Activated T-cell treated with anti-CD3 and anti-CD28 coated beads, Interleukin-2, amount 50 U/mL, for 72 hours (primary cell): ENCODE results near the gene SELENOO. TPM values are rescaled to one million over a fixed set of nuclear protein-coding genes. Genes with fewer than 3 reads are reported as not detected.

Experiments
- ATAC-seq, 2 donors: fragments of 150-1000 bp; cut with Tn5 transposase; replicated peaks in 1 of 2; 2 replicates each; pipeline ENCODE4 v1.10.0; 2021; ENCODE audit warnings: moderate library complexity in 2 of 2, mild to moderate bottlenecking in 1 of 2
- DNase-seq, 2 donors: peaks; one replicate each; pipeline ENCODE4 v3.0.0; 2021 to 2022; ENCODE audit warnings: mixed read lengths in 1 of 2
- H3K27ac Mint-ChIP-seq: one replicate; pipeline ENCODE4 v1.8.0; 2022; ENCODE audit warnings: mild to moderate bottlenecking, moderate library complexity, mixed read lengths
- H3K27me3 Mint-ChIP-seq: one replicate; pipeline ENCODE4 v1.8.0; 2022; ENCODE audit warnings: low read depth, mixed read lengths
- H3K36me3 Mint-ChIP-seq, 2 donors: one replicate each; pipeline ENCODE4 v1.8.0; 2022; ENCODE audit warnings: mixed read lengths in 2 of 2, mild to moderate bottlenecking in 1 of 2; ENCODE audit not compliant: insufficient read depth in 2 of 2
- H3K4me1 Mint-ChIP-seq: one replicate; pipeline ENCODE4 v1.8.0; 2022; ENCODE audit warnings: low read depth, mixed read lengths
- H3K4me3 Mint-ChIP-seq, 2 donors: one replicate each; pipeline ENCODE4 v1.8.0; 2022; ENCODE audit warnings: mild to moderate bottlenecking in 2 of 2, mixed read lengths in 2 of 2, moderate library complexity in 2 of 2
- H3K9me3 Mint-ChIP-seq, 2 donors: one replicate each; pipeline ENCODE4 v1.8.0; 2022; ENCODE audit warnings: mixed read lengths in 2 of 2
- total RNA-seq, 2 donors: library from RNA; stranded (reverse); gene quantifications; one replicate each; pipeline ENCODE4 v1.2.3, GENCODE V29; 2022

SELENOO gene
- total RNA-seq, 2 donors from 2014 or later = 17.6 to 19.4 TPM

DNA sequence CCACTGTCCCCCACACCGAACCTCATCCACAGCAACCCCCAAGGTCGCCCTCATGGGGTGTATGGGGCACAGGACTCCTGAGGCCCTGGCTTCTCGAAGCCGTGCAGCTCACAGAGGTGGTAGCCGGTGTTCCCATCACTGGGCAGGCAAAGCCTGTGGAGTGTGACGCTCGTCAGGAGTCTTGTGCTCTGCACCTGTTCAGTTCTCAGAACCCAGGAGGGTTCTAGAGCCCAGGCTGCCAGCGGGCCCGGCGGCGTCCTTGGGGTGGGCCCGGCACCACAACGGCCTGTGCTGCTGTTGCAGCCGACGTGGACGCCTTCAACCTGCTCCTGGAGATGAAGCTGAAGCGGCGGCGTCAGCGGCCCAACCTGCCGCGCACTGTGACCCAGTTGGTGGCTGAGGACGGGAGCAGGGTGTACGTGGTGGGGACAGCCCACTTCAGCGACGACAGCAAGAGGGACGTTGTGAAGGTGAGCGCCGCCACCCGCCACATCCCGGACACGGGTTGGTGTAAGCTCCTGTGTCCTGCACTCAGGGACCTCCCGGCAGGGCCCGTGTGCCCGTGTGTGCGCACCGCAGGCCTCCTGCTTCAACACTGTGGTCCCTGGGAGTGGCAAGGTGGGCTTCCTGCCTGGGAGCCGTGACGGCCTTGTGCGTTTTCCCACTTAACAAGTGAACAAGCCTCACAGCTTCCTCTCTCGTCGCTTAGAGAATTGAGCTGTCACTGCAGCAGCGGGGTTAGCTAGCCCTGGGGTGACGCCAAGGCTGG lies 6.6 kb upstream of the SELENOO start:
- DNase-seq = no peak
- H3K4me3 Mint-ChIP-seq = no peak overlapping the region
- H3K9me3 Mint-ChIP-seq = no peaks in the 10 kb centered on the region
- H3K27me3 Mint-ChIP-seq = no peaks in the 10 kb centered on the region
- H3K27ac Mint-ChIP-seq = no peak overlapping the region
- ATAC-seq = no peak
- peaks cover 1 to 7% of the 10 kb centered on the region in 2 donors for H3K36me3 Mint-ChIP-seq
- peaks cover 36% of the 10 kb centered on the region for H3K4me1 Mint-ChIP-seq

DNA sequence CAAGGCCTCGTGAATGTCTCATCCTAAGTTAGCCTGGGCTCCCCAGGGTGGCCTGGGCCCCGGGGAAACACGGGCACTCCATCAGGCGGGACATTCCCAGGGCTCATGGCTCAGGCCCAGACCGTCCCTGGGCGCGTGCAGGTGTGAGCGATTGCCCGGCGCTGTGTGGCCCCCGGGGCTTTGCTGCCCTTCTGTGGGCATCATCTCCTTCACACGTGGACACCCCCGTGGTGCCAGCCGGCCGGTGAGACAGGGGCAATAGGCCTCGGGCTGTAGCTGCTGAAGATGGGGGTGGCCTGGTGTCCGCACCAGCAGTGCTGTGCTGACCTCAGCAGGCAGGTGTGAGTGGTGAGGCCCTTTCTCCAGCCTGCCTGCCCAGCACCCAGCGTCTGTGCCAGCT lies 4.6 kb upstream of the SELENOO start:
- DNase-seq = no peak
- no peak for ATAC-seq
- no peak overlapping the region for H3K4me3 Mint-ChIP-seq
- H3K27me3 Mint-ChIP-seq = no peaks in the 10 kb centered on the region
- H3K4me1 Mint-ChIP-seq = peaks cover 31% of the 10 kb centered on the region
- no peak overlapping the region for H3K27ac Mint-ChIP-seq
- H3K9me3 Mint-ChIP-seq = no peaks in the 10 kb centered on the region
- H3K36me3 Mint-ChIP-seq = peaks cover 1 to 7% of the 10 kb centered on the region in 2 donors

DNA sequence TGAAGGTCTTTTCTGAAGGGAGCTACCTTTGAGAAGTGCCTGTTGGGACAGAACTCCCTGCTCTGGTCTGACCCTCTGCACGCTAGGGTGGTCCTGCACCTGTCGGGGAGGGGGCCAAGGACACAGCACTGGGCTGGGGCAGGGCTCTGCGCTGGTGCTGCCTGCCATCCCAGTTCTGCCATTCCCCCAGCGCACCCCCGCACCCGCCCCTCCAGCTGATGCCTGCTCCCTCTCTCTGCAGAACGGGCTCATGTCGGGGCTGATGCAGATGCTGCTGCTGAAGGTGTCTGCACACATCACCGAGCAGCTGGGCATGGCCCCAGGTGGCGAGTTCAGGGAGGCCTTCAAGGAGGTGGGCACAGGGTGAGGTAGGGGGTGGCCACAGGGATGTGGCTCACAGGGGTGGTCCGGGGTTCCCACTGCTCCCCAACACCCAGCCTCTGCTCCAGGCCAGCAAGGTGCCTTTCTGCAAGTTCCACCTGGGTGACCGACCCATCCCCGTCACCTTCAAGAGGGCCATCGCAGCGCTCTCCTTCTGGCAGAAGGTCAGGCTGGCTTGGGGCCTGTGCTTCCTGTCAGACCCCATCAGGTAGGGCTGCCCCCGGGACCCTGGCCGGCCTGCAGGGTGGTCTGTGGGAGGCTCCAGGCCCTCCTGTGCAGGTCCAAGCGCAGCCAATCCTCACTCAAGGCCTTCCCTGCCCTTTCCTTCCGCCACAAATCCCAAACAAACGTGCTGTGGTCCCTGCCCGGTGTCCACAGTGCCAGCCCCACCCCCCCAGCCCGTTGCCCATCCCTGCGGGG lies 3.6 kb upstream of the SELENOO start:
- no peaks in the 10 kb centered on the region for H3K9me3 Mint-ChIP-seq
- no peak overlapping the region for H3K4me3 Mint-ChIP-seq
- no peak for DNase-seq
- H3K4me1 Mint-ChIP-seq = peaks cover 28% of the 10 kb centered on the region
- peaks cover 1 to 3% of the 10 kb centered on the region in 2 donors for H3K36me3 Mint-ChIP-seq
- ATAC-seq = no peak
- H3K27me3 Mint-ChIP-seq = no peaks in the 10 kb centered on the region
- H3K27ac Mint-ChIP-seq = no peak overlapping the region

DNA sequence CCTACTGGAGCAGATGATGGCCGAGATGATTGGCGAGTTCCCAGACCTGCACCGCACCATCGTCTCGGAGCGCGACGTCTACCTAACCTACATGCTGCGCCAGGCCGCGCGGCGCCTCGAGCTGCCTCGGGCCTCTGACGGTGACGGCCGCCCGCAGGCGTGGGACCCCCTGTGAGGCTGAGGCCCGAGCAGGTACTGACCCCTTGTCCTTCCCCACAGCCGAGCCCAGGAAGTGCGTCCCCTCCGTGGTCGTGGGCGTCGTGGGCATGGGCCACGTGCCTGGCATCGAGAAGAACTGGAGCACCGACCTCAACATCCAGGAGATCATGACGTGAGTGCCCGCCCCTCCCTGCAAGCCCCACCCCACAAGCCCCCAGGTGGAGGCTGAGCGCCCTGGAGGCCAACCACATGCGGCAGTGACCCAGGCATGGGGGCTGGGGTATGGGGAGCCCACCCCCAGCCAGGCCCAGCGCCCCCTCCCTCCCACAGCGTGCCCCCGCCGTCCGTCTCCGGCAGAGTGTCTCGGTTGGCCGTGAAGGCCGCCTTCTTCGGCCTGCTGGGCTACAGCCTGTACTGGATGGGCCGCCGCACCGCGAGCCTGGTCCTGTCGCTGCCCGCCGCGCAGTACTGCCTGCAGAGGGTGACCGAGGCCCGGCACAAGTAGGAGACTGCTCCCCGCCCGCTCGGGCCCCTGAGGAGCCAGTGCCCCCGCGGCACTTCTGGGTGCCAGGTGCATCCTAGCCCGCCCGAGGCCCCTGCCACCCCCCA lies 2.8 kb upstream of the SELENOO start:
- Mint-ChIP-seq H3K27me3 (no peaks in the 10 kb centered on the region), H3K4me1 (peaks cover 30% of the 10 kb centered on the region), H3K36me3 (peaks cover 1 to 3% of the 10 kb centered on the region in 2 donors), H3K9me3 (no peaks in the 10 kb centered on the region), H3K4me3 (no peak overlapping the region), H3K27ac (no peak overlapping the region)
- ATAC-seq (no peak), DNase-seq (no peak)

DNA sequence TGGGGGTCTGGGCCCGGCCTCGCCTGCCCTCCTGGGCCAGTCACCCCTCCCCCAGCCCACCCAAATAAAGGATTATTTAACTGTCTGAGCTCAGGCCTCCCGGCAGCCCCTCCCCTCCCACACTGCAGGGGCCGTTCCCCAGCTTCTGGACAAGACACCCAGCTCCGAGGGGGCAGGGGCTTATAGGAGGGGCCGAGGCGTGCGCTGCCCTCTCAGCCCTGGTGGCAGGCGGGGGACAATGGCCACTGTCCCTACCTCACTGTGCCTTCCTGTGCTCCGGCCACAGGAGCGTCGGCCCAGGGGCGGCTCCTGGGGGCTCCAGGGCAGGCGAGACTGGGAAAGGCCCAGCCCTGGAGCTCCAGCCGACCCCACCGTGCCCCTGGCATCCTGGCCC lies 2.2 kb upstream of the SELENOO start:
- no peak for DNase-seq
- no peaks in the 10 kb centered on the region for H3K9me3 Mint-ChIP-seq
- peaks cover 5% of the 10 kb centered on the region in 2 donors for H3K36me3 Mint-ChIP-seq
- H3K27me3 Mint-ChIP-seq = no peaks in the 10 kb centered on the region
- H3K4me3 Mint-ChIP-seq = no peak overlapping the region
- H3K27ac Mint-ChIP-seq = no peak overlapping the region
- peaks cover 31% of the 10 kb centered on the region for H3K4me1 Mint-ChIP-seq
- ATAC-seq = no peak

DNA sequence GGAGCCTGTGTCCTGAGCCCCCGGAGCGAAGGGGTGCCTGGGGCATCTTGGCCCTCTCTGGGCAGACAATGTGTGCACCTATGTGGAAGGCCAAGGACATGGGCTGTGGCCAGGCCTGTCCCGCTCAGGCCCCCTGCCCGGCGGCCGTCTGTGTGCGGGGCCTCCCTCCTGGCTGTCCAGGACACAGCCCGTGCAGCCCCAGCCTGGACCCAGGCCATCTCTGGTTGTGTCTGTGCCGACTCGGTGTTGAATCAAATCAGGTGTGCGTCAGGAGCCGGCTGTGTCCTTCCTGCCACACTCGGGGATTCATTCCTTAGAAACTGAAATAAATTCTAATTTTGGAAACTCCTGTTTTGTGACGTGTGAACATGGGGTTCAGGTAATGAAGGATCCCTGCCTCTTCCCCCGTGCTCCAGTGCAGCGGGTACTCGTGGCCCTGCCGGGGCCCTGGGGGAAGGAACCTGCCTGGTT lies 1.5 kb upstream of the SELENOO start:
- no peak for ATAC-seq
- no peaks in the 10 kb centered on the region for H3K27me3 Mint-ChIP-seq
- no peak for DNase-seq
- H3K9me3 Mint-ChIP-seq = no peaks in the 10 kb centered on the region
- peaks cover 5% of the 10 kb centered on the region in 2 donors for H3K36me3 Mint-ChIP-seq
- no peak overlapping the region for H3K27ac Mint-ChIP-seq
- H3K4me1 Mint-ChIP-seq = peaks cover 37% of the 10 kb centered on the region
- H3K4me3 Mint-ChIP-seq = peak overlapping the region; percentile 76 to 80

DNA sequence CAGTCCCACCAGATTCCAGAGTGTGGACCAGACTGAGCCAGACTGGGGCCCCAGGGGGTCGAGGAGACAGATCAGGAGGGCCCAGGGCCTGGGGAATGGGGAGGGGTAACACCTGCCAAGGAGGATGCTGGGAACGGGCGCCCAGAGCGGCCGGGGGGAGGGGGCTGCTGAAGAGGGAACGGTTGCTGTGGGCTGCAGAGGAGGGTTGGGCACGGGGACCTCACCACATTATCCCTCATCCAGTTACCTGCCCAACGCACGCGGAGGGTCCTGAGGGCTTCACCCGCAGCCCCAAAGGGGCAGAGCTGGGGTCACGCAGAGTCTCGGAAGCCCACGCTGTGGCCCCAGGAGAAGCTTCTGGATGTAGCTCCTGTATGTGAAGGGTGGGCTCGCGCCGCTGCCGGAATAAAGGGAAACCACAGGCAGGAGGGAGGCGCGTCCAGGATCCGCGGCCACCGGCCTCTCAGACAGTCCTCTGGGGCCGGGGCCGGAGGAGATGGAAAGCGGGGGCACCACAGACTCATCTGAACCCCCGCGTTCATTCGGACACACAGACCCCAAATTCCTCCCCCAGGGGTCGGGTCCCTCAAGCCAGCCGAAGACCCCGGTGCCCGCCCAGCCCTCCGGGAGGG lies 866 bp upstream of the SELENOO start:
- DNase-seq = no peak
- H3K36me3 Mint-ChIP-seq = peaks cover 5% of the 10 kb centered on the region in 2 donors
- H3K4me1 Mint-ChIP-seq = peaks cover 37% of the 10 kb centered on the region
- ATAC-seq = peak in 1 of 2 donors; percentile 1
- no peaks in the 10 kb centered on the region for H3K27me3 Mint-ChIP-seq
- no peaks in the 10 kb centered on the region for H3K9me3 Mint-ChIP-seq
- peak overlapping the region; percentile 76 to 80 for H3K4me3 Mint-ChIP-seq
- H3K27ac Mint-ChIP-seq = no peak overlapping the region

DNA sequence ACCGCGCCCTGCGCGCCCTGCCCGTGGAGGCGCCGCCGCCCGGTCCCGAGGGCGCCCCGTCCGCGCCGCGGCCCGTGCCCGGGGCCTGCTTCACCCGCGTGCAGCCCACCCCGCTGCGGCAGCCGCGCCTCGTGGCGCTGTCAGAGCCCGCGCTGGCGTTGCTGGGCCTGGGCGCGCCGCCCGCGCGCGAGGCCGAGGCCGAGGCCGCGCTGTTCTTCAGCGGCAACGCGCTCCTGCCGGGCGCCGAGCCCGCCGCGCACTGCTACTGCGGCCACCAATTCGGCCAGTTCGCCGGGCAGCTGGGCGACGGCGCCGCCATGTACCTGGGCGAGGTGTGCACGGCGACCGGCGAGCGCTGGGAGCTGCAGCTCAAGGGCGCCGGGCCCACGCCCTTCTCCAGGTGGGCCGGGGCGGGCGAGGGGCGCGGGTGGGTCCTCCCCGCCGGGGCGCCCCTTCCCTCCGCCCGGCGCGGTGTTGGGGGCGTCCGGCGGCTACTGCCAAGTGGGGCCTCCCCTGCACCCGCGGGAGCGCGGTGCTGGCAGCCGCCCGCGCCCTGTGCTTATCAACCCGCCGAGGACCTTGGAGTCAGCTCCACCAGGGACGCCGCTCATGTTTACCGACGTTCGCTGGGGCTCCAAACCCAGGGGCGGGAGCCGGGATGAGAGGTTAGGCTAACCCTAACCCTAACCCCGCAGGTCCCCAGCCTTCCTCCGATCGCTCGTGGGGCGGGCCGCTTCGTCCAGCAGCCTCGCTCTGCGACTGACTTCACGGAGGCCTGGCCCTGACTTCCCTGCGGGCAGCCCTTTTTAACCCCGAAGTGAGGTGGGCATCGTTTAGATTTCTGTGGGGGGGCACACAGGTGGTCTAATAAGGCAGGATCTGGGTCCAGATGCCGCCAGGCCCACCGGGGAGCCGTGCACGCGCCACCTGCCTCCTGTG lies 649 bp downstream of the SELENOO start:
- Mint-ChIP-seq H3K9me3 (no peaks in the 10 kb centered on the region), H3K4me1 (peaks cover 34% of the 10 kb centered on the region), H3K4me3 (peak overlapping the region; percentile 83 to 91), H3K27ac (peak overlapping the region; percentile 83), H3K36me3 (peaks cover 4 to 5% of the 10 kb centered on the region in 2 donors), H3K27me3 (no peaks in the 10 kb centered on the region)
- peak; percentile 41 to 42 for ATAC-seq
- no peak for DNase-seq

DNA sequence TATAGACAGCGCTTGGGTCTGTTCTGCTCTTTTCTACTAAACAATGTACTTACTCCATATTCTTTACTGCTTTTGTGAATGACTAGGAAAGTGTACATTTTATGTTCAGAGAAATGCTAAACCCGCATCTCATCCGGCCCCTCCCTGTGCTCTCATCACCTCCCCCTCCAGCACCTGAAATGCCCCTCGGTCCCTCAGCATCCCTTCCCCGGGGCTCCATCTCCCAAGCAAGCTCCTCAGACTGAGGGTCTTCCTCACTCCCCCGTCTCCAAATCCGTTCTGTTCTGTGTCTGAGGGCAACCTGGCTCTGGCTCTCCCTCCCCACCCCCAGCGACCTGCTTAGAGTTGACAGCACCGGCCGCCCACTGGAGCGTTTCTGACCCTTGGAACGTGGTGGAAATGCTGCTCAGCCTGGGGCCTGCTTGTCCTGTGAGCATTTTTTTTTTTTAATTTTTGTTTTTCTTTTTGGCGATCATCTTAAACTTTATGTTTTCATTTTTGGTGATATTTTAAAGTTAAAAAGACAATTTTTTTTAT lies 1.4 kb downstream of the SELENOO start:
- H3K36me3 Mint-ChIP-seq = peaks cover 4 to 5% of the 10 kb centered on the region in 2 donors
- H3K4me1 Mint-ChIP-seq = peaks cover 34% of the 10 kb centered on the region
- H3K9me3 Mint-ChIP-seq = no peaks in the 10 kb centered on the region
- DNase-seq (no peak), ATAC-seq (no peak)
- H3K27ac Mint-ChIP-seq = peak overlapping the region; percentile 83
- H3K27me3 Mint-ChIP-seq = no peaks in the 10 kb centered on the region
- peak overlapping the region; percentile 83 to 91 for H3K4me3 Mint-ChIP-seq

DNA sequence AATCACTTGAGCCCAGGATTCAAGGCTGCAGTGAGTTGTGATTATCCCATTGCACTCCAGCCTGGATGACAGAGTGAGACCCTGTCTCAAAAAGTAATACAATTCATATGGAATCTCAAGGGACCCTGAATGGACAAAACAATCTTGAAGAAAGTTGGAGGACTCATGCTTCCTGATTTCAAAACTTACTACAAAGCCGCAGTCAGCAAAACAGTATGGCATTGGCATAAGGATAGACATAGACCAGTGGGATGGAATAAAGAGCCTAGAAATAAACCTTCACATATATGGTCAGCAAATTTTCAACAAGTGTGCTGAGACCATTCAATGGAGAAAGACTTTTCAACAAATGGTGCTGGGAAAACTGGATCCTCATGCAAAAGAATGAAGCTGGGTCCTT lies 2.5 kb downstream of the SELENOO start:
- Mint-ChIP-seq H3K4me3 (no peak overlapping the region), H3K27ac (no peak overlapping the region), H3K27me3 (no peaks in the 10 kb centered on the region)

DNA sequence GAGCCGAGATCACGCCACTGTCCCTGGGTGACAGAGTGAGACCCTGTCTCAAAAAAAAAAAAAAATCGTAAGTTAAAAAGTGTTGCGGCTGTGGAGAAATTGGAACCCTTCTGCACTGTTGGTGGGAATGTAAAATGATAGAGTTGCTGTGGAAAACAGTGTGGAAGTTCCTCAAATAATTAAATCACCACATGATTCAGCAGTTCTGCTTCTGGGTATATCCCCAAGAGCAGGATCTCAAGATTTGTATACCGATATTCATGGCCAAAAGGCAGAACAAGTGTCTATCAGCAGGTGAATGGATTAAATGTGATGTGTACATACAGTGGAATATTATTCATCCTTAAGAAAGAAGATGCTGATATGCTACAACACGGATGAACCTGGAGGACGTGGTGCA lies 3.8 kb downstream of the SELENOO start:
- Mint-ChIP-seq H3K27me3 (no peaks in the 10 kb centered on the region), H3K9me3 (no peaks in the 10 kb centered on the region), H3K27ac (no peak overlapping the region), H3K4me3 (no peak overlapping the region), H3K4me1 (peaks cover 32% of the 10 kb centered on the region), H3K36me3 (peaks cover 1 to 4% of the 10 kb centered on the region in 2 donors)
- ATAC-seq (no peak), DNase-seq (no peak)

More for the DNA sequence above, 2.5 kb downstream of the SELENOO start:
- Mint-ChIP-seq H3K36me3 (peaks cover 1 to 4% of the 10 kb centered on the region in 2 donors), H3K4me1 (peaks cover 34% of the 10 kb centered on the region), H3K9me3 (no peaks in the 10 kb centered on the region)
- DNase-seq (no peak), ATAC-seq (no peak)
